DMS79 (cell line): Measurements from ENCODE around the gene CAMK1D.
A peak's percentile ranks its signal among the peaks of the same experiment; 100 is the strongest.
"Not testable (repeated sequence)": the region's sequence is repeated elsewhere in the genome, so short reads cannot be mapped to it uniquely, and the experiment has no call there.

Experiments
- DNase-seq: peaks from one replicate; lab custom pipeline; 2025; lab: John Stamatoyannopoulos, UW

The CAMK1D gene

GRCh38 chr10:12797471-12798262 lies 448.3 kb downstream of the CAMK1D start:
- no peak for DNase-seq

- no peak for DNase-seq
These were observed 449.8 kb downstream of the CAMK1D start for GRCh38 chr10:12799144-12799543.

- no peak for DNase-seq
These were observed 450.4 kb downstream of the CAMK1D start for GRCh38 chr10:12799714-12800113.

GRCh38 chr10:12800302-12800701 lies 451.0 kb downstream of the CAMK1D start:
- no peak for DNase-seq

GRCh38 chr10:12801214-12802087 lies 452.1 kb downstream of the CAMK1D start:
- DNase-seq = no peak

- no peak for DNase-seq
These were observed 454.4 kb downstream of the CAMK1D start for GRCh38 chr10:12803776-12804175.

GRCh38 chr10:12806228-12807095 lies 457.1 kb downstream of the CAMK1D start:
- peak; percentile 19 for DNase-seq

- DNase-seq = no peak
These were observed 457.9 kb downstream of the CAMK1D start for GRCh38 chr10:12807096-12807755.

GRCh38 chr10:12808014-12808613 lies 458.8 kb downstream of the CAMK1D start:
- no peak for DNase-seq

GRCh38 chr10:12810046-12810445 lies 460.7 kb downstream of the CAMK1D start:
- not testable (repeated sequence) for DNase-seq

- no peak for DNase-seq
These were observed 462.5 kb downstream of the CAMK1D start for GRCh38 chr10:12811826-12812225.

- DNase-seq = no peak
These were observed 463.2 kb downstream of the CAMK1D start for GRCh38 chr10:12812571-12812970.

- no peak for DNase-seq
These were observed 464.8 kb downstream of the CAMK1D start for GRCh38 chr10:12814166-12814565.

GRCh38 chr10:12819071-12819470 lies 469.7 kb downstream of the CAMK1D start:
- DNase-seq = no peak

- DNase-seq = no peak
These were observed 470.3 kb downstream of the CAMK1D start for GRCh38 chr10:12819656-12820055.

GRCh38 chr10:12822126-12822892 lies 473.0 kb downstream of the CAMK1D start:
- DNase-seq = no peak

- DNase-seq = no peak
These were observed 473.5 kb downstream of the CAMK1D start for GRCh38 chr10:12822893-12823170.

GRCh38 chr10:12823328-12823727 lies 474.0 kb downstream of the CAMK1D start:
- peak; percentile 13 for DNase-seq

GRCh38 chr10:12825260-12825849 lies 476.0 kb downstream of the CAMK1D start:
- DNase-seq = no peak

- DNase-seq = no peak
These were observed 477.5 kb downstream of the CAMK1D start for GRCh38 chr10:12826800-12827372.
